ENCODE measurements around the gene ZNF593OS.
A peak's percentile ranks its signal among the peaks of the same experiment; 100 is the strongest.

ZNF593OS gene

DNA sequence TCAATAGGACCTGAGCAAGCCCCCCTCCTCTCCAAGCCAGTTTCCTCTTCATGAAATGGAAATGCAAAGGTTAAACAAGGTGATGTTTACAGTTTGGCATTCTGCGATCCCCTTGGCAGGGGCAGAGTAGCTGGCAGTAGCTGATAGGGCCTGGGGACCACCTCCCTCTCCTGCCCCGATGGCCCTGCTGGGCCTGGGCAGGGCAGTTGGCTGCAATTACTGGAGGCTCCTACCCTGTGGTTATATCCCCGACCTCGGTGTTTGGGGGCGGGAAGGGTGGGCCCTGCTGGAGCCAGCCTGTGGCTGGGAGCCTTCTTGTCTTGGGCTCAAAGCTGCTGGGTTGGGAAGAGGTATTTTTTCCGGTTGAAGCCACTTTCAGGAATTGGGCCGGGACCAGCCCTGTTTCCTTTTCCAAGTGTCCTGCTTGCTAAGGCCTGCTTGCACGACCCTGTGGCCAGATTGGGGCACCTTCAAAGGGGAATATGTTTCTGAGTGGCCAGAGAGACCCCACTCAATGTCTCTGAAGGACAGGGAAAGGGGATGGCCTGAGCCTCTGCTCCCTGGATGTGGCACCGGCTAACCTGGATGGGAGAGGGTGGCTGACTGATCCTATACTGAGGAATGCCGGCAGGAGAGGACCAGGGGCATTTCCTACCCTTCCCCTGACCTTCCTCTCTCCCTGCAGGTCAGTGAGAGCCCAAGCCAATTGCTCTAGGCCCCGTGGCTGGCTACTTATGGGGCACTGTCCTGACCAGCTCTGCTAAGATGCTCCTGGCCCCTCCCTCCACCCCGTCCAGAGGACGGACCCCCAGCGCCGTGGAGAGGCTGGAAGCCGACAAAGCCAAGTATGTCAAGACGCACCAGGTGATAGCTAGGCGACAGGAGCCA, 10.9 kb downstream of the ZNF593OS start:
- Histone ChIP-seq H3K36me3 (replicated peaks) (no peaks in the 10 kb centered on the region), H3K27me3 (replicated peaks) (peaks cover 1% of the 10 kb centered on the region), H3K27ac (no peak overlapping the region), H3K4me3 (ENCODE audit: low read depth, low read length) (peak overlapping the region; percentile 46)
- in situ Hi-C loops (cut with HindIII; ENCODE audit: low pct_ligation_motif_present, low sequenced_read_pairs) = no loop called here
- TF ChIP-seq CTCF (IDR thresholded peaks at IDR 0.05; ENCODE audit: low read depth, low read length, missing control alignments) = no peak
- DNase-seq = no peak

- no peak for TF ChIP-seq CTCF (IDR thresholded peaks at IDR 0.05; ENCODE audit: low read depth, low read length, missing control alignments)
These were observed 11.9 kb downstream of the ZNF593OS start for GRCh38 chr1:26159743-26160039.

GRCh38 chr1:26158908-26159742, 12.5 kb downstream of the ZNF593OS start, which contains the start of gene FAM110D:
FAM110D (plus strand) TSS chr1:26159079; CDS start chr1:26161292, 2,213 bp downstream.
- in situ Hi-C loops (cut with HindIII; ENCODE audit: low pct_ligation_motif_present, low sequenced_read_pairs) = no loop called here

More at GRCh38 chr1:26159743-26160039, 11.9 kb downstream of the ZNF593OS start:
- no peak for DNase-seq
- Histone ChIP-seq H3K27ac (no peak overlapping the region), H3K4me3 (ENCODE audit: low read depth, low read length) (no peak overlapping the region), H3K27me3 (replicated peaks) (peaks cover 9% of the 10 kb centered on the region), H3K36me3 (replicated peaks) (no peaks in the 10 kb centered on the region)
- in situ Hi-C loops (cut with HindIII; ENCODE audit: low pct_ligation_motif_present, low sequenced_read_pairs) = no loop called here

DNA sequence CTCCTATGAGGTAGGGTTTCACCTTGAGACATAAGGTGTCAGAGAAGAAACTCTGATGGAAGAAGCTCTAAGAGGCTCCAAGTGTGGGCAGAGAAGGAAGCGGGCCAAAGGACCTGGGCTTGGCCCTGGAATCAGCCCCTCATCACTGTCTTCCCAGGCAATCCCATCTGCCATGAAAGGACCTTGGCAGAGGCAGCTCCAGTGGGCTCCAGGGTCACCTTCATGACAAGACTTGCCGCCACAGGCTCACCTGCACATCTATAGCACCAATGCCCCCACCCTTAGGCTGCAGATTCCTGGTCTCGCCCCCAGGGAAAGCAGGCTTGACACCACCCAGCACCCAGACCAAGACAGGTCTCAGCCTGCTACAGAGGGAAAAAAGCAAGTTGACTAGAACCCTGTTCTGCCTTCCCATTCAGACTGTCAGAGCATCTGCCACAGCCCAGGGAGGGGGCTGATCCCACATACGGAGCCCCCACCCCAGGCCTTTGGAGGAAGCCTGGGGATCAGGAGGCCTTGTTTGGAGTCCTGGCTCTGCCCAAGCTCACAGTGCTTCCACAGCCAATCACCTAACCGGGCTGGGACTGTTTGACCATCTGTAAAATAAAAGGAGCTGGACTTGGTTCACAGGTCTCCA, 13.2 kb downstream of the ZNF593OS start:
- peaks cover 9% of the 10 kb centered on the region for H3K27me3 ChIP-seq (replicated peaks)
- DNase-seq = no peak
- no peaks in the 10 kb centered on the region for H3K36me3 ChIP-seq (replicated peaks)
- no peak overlapping the region for H3K27ac ChIP-seq
- TF ChIP-seq CTCF (IDR thresholded peaks at IDR 0.05; ENCODE audit: low read depth, low read length, missing control alignments) = no peak
- no peak overlapping the region for H3K4me3 ChIP-seq (ENCODE audit: low read depth, low read length)
- in situ Hi-C loops (cut with HindIII; ENCODE audit: low pct_ligation_motif_present, low sequenced_read_pairs) = no loop called here

More at GRCh38 chr1:26158908-26159742, 12.5 kb downstream of the ZNF593OS start, which contains the start of gene FAM110D:
- Histone ChIP-seq H3K27ac (no peak within 1 kb of the TSS), H3K36me3 (replicated peaks) (no peaks in the 10 kb centered on the region), H3K27me3 (replicated peaks) (peaks cover 9% of the 10 kb centered on the region), H3K4me3 (ENCODE audit: low read depth, low read length) (no peak within 1 kb of the TSS)
- TF ChIP-seq CTCF (IDR thresholded peaks at IDR 0.05; ENCODE audit: low read depth, low read length, missing control alignments) = no peak
- no peak for DNase-seq

DNA sequence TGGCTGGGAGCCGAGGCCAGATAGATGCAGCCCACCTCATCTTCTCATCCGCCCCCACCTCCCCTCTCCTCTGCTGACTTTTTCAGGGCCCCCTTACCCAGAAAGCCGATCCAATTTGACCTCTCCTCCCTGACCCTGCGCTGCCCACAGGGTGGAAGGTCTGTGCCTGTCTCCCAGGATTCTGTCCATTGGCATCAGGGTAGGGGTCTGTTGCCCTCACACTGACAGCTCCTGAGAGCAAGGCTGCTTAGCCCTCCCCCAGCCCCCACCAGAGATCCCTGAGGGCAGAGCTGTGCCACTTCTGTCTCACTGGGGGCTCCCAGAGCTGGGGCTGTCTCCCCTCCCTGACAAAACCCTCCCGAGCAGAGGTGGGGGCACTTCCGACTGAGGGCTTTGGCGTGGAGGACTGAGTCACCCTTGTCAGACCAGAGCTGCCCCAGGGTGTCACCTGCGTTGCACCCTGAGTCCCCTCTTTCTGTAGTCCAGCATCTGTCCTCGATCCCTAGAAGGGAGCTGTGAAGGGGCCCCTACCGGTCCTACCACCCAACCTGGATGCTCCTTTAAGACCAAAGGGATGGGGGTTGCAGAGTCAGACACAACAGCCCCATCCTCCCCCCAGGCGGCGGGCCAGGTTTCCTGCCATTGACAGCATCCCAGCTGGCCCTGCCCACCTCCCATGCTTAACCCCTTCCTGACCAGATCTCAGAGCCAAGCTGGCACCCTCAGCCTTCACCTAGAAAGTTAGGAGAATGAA, 15.2 kb downstream of the ZNF593OS start:
- Histone ChIP-seq H3K27ac (no peak overlapping the region), H3K36me3 (replicated peaks) (no peaks in the 10 kb centered on the region), H3K4me3 (ENCODE audit: low read depth, low read length) (no peak overlapping the region), H3K27me3 (replicated peaks) (peaks cover 9% of the 10 kb centered on the region)
- TF ChIP-seq CTCF (IDR thresholded peaks at IDR 0.05; ENCODE audit: low read depth, low read length, missing control alignments) = no peak
- DNase-seq = no peak
- in situ Hi-C loops (cut with HindIII; ENCODE audit: low pct_ligation_motif_present, low sequenced_read_pairs) = no loop called here

All from brain microvascular endothelial cell (primary cell).